Testis (tissue), 2 donors: ENCODE data around the gene ANKRD11.
"Not testable (repeated sequence)": the region's sequence is repeated elsewhere in the genome, so short reads cannot be mapped to it uniquely, and the experiment has no call there.

Experiments
- POLR2A ChIP-seq: fragments of 450-650 bp; IDR thresholded peaks from one replicate; pipeline ENCODE4 v1.6.1; 2017; ENCODE audit warnings: antibody characterized with exemption, mild to moderate bottlenecking, moderate library complexity
- TF ChIP-seq, protein P1 (sequence below), 3 experiments: fragments of 450-650 bp in 2 of 3; fragments of 200-600 bp in 1 of 3; sonication (generic) in 1 of 3; IDR thresholded peaks; one replicate each; pipeline ENCODE4 v1.5.1; 2016 to 2019; ENCODE audit warnings: antibody characterized with exemption in 3 of 3, mild to moderate bottlenecking in 2 of 3, moderate library complexity in 1 of 3

DNA sequence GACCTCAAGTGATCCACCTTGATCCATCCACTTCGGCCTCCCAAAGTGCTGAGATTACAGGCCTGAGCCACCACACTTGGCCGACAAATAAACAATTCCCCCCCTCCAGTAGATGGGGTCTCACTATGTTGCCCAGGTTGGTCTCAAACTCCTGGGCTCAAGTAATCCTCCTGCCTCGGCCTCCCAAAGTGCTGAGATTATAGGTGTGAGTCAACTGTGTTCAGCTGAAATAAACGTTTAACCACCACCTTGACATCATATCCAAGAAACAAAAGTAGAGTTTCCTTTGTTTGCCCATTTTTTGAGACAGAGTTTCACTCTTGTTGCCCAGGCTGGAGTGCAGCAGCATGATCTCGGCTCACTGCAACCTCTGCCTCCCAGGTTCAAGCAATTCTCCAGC, 107.8 kb downstream of the ANKRD11 start:
- TF ChIP-seq, protein P1, sequence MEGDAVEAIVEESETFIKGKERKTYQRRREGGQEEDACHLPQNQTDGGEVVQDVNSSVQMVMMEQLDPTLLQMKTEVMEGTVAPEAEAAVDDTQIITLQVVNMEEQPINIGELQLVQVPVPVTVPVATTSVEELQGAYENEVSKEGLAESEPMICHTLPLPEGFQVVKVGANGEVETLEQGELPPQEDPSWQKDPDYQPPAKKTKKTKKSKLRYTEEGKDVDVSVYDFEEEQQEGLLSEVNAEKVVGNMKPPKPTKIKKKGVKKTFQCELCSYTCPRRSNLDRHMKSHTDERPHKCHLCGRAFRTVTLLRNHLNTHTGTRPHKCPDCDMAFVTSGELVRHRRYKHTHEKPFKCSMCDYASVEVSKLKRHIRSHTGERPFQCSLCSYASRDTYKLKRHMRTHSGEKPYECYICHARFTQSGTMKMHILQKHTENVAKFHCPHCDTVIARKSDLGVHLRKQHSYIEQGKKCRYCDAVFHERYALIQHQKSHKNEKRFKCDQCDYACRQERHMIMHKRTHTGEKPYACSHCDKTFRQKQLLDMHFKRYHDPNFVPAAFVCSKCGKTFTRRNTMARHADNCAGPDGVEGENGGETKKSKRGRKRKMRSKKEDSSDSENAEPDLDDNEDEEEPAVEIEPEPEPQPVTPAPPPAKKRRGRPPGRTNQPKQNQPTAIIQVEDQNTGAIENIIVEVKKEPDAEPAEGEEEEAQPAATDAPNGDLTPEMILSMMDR (IDR thresholded peaks at IDR 0.05): not testable (repeated sequence)
- TF ChIP-seq POLR2A: not testable (repeated sequence)
